ENCODE data around the gene KCNS3. TPM values are rescaled to one million over a fixed set of nuclear protein-coding genes. Genes with fewer than 3 reads are reported as not detected.

Gene KCNS3
- polyA plus RNA-seq, 1 of the 3 experiments (the other 2 are of a cell fraction), result 0.07 TPM

DNA sequence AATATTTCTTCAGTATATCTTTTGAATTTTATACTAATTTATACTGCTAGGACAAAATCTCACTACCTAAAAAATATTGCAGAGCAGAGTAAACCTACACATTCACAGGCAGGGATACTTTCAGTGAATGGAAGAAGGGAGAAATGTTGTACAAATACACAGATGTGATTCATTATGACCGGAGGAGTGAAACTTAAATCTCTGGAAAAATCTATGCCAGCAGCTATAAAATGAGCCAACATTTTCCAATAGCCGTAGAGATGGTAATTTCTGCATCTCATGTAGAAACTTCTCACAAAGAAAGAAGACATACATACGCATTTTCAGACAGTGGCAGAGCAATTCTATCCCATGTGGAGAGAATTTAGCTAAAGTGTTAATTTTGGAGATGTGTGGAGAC is 54.8 kb downstream of the KCNS3 start:
- CTCF ChIA-PET, result interaction anchor here (0.5 to 1.6 kb wide), 3 partner anchors 32 to 216 kb away, joined by 3 to 6 read pairs (median 3); no protein-coding TSS in a partner anchor
- WGBS (ENCODE audit: low lambda C conversion rate), result 11% methylated on average over 3 of the region's 3 CpGs

More for the DNA sequence above, 54.8 kb downstream of the KCNS3 start:
- POLR2A ChIA-PET, result no interaction called here
- Histone ChIP-seq H3K4me1 (ENCODE audit: control insufficient read depth in 1 of 2, insufficient read depth in 2 of 2, low read depth in 1 of 2, low read length in 1 of 2) (no peaks in the 10 kb centered on the region), H3K9me2 (no peaks in the 10 kb centered on the region), H3K79me2 (ENCODE audit: insufficient read depth) (no peaks in the 10 kb centered on the region), H3K27ac (ENCODE audit: low read depth in 2 of 2, low read length in 1 of 2) (no peak overlapping the region), H3F3A (replicated peaks; ENCODE audit: insufficient read depth) (no peaks in the 10 kb centered on the region), H3K4me3 (ENCODE audit: low read depth in 2 of 2, low read length in 1 of 2) (no peak overlapping the region), H3K36me3 (replicated peaks in 1 of 2; ENCODE audit: control insufficient read depth in 1 of 2, insufficient read depth in 2 of 2, low read length in 1 of 2) (no peaks in the 10 kb centered on the region), H2AFZ (ENCODE audit: low read depth) (no peak overlapping the region), H3K9me3 (no peaks in the 10 kb centered on the region), H3K4me2 (no peak overlapping the region), H4K20me1 (ENCODE audit: insufficient read depth) (no peaks in the 10 kb centered on the region), H3K9ac (no peak overlapping the region), H3K27me3 (ENCODE audit: insufficient read depth) (no peaks in the 10 kb centered on the region)
- DNase-seq, result no peak
- no peak for TF ChIP-seq FOSL2 (IDR thresholded peaks at IDR 0.05; ENCODE audit: borderline replicate concordance, low read depth)
- TF ChIP-seq, protein P1, sequence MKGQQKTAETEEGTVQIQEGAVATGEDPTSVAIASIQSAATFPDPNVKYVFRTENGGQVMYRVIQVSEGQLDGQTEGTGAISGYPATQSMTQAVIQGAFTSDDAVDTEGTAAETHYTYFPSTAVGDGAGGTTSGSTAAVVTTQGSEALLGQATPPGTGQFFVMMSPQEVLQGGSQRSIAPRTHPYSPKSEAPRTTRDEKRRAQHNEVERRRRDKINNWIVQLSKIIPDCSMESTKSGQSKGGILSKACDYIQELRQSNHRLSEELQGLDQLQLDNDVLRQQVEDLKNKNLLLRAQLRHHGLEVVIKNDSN (IDR thresholded peaks at IDR 0.05; ENCODE audit: borderline replicate concordance, low read depth), result no peak
- no peak for TF ChIP-seq NRF1 (IDR thresholded peaks at IDR 0.05; ENCODE audit: low read depth, low read length)
- TF ChIP-seq POLR2AphosphoS5 (IDR thresholded peaks at IDR 0.05; ENCODE audit: low read depth, low read length), result no peak
- TF ChIP-seq RCOR1 (IDR thresholded peaks at IDR 0.05; ENCODE audit: low read length), result no peak
- TF ChIP-seq, protein P2, sequence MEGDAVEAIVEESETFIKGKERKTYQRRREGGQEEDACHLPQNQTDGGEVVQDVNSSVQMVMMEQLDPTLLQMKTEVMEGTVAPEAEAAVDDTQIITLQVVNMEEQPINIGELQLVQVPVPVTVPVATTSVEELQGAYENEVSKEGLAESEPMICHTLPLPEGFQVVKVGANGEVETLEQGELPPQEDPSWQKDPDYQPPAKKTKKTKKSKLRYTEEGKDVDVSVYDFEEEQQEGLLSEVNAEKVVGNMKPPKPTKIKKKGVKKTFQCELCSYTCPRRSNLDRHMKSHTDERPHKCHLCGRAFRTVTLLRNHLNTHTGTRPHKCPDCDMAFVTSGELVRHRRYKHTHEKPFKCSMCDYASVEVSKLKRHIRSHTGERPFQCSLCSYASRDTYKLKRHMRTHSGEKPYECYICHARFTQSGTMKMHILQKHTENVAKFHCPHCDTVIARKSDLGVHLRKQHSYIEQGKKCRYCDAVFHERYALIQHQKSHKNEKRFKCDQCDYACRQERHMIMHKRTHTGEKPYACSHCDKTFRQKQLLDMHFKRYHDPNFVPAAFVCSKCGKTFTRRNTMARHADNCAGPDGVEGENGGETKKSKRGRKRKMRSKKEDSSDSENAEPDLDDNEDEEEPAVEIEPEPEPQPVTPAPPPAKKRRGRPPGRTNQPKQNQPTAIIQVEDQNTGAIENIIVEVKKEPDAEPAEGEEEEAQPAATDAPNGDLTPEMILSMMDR (IDR thresholded peaks at IDR 0.05), result no peak
- no peak for TF ChIP-seq SMC3 (IDR thresholded peaks at IDR 0.05; ENCODE audit: low read depth, low read length)
- TF ChIP-seq RAD21 (IDR thresholded peaks at IDR 0.05; ENCODE audit: low read length), result no peak
- TF ChIP-seq, protein P3, sequence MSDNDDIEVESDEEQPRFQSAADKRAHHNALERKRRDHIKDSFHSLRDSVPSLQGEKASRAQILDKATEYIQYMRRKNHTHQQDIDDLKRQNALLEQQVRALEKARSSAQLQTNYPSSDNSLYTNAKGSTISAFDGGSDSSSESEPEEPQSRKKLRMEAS (IDR thresholded peaks at IDR 0.05; ENCODE audit: low read depth), result no peak
- no peak for TF ChIP-seq YY1 (IDR thresholded peaks at IDR 0.05; ENCODE audit: low read depth)
- TF ChIP-seq, protein P4, sequence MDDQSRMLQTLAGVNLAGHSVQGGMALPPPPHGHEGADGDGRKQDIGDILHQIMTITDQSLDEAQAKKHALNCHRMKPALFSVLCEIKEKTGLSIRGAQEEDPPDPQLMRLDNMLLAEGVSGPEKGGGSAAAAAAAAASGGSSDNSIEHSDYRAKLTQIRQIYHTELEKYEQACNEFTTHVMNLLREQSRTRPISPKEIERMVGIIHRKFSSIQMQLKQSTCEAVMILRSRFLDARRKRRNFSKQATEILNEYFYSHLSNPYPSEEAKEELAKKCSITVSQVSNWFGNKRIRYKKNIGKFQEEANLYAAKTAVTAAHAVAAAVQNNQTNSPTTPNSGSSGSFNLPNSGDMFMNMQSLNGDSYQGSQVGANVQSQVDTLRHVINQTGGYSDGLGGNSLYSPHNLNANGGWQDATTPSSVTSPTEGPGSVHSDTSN (IDR thresholded peaks at IDR 0.05), result no peak
- TF ChIP-seq JUND (IDR thresholded peaks at IDR 0.05), result no peak
- TF ChIP-seq GATA2 (CRISPR knock-in tag; IDR thresholded peaks at IDR 0.05), result no peak
- TF ChIP-seq RXRA (IDR thresholded peaks at IDR 0.05; ENCODE audit: borderline replicate concordance, low read depth), result no peak
- TF ChIP-seq TCF12 (IDR thresholded peaks at IDR 0.05), result no peak
- TF ChIP-seq FOXM1 (IDR thresholded peaks at IDR 0.05; ENCODE audit: low read depth), result no peak
- TF ChIP-seq, protein P5, sequence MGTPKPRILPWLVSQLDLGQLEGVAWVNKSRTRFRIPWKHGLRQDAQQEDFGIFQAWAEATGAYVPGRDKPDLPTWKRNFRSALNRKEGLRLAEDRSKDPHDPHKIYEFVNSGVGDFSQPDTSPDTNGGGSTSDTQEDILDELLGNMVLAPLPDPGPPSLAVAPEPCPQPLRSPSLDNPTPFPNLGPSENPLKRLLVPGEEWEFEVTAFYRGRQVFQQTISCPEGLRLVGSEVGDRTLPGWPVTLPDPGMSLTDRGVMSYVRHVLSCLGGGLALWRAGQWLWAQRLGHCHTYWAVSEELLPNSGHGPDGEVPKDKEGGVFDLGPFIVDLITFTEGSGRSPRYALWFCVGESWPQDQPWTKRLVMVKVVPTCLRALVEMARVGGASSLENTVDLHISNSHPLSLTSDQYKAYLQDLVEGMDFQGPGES (IDR thresholded peaks at IDR 0.05; ENCODE audit: low read depth, low read length), result no peak
